CD1c-positive myeloid dendritic cell (primary cell): ENCODE measurements around the gene TYRP1.

ENCODE experiments used
- DNase-seq: peaks from one replicate; pipeline ENCODE4 v3.0.0-alpha.2; 2016; ENCODE audit errors: extremely low spot score

Gene TYRP1

GRCh38 chr9:12696931-12697622 lies 3.9 kb downstream of the TYRP1 start:
- no peak for DNase-seq

DNA sequence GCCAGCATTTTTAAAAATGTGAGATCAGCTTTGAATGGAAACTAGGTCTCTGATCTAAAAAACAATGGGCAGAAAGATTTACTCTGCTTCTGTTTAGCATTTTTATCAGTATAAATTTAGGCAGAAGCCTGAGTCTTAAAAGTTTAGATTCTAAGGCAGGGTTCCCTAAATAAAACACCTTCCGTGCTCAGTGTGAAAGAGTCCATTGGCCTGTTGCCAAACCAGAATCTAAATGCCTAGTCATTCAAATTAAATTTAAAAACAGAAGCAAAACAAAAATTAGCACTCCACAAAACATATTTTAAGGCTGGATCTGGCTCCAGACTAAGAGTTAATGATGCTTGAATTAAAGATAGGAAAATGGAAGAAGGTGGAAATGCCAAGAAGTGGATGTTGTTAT lies 4.5 kb downstream of the TYRP1 start:
- DNase-seq: peak; percentile 10

DNA sequence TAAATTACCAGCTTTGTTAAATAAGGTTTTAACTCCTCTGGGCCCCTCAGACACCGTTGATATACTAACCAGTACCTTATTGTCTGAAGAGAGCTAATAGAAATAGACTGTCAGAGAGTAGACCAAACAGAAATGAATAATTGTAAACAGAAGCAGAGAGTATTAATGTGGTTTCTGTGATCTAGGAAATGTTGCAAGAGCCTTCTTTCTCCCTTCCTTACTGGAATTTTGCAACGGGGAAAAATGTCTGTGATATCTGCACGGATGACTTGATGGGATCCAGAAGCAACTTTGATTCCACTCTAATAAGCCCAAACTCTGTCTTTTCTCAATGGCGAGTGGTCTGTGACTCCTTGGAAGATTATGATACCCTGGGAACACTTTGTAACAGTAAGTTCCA lies 5.1 kb downstream of the TYRP1 start:
- no peak for DNase-seq

- no peak for DNase-seq
Measured at GRCh38 chr9:12698986-12699385, 5.8 kb downstream of the TYRP1 start.

- DNase-seq: no peak
Measured at GRCh38 chr9:12699529-12699928, 6.3 kb downstream of the TYRP1 start.

- no peak for DNase-seq
Measured at GRCh38 chr9:12701126-12701525, 7.9 kb downstream of the TYRP1 start.

GRCh38 chr9:12702160-12702758 lies 9.1 kb downstream of the TYRP1 start:
- DNase-seq: no peak

DNA sequence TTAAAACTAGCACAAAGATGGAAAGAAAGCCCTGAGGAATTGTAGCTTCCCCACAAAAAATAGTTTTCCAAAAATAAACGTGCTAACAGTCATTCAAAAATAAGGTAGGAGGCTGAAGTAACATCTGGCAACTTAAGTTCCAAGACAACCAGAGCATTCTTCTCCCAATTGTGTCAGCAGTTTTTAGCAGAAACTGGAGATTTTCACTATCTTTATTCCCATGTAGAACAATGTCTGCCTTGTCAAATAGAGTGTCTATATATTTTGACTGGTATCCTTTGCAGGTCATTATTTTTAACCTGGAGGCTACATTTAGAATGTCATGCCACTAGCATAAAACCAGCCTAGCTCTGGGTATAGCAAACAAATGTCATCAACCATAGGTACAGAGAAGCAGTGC lies 10.8 kb downstream of the TYRP1 start:
- no peak for DNase-seq

- DNase-seq: no peak
Measured at GRCh38 chr9:12705738-12706391, 12.7 kb downstream of the TYRP1 start.

GRCh38 chr9:12708562-12709298 lies 15.5 kb downstream of the TYRP1 start:
- no peak for DNase-seq

DNA sequence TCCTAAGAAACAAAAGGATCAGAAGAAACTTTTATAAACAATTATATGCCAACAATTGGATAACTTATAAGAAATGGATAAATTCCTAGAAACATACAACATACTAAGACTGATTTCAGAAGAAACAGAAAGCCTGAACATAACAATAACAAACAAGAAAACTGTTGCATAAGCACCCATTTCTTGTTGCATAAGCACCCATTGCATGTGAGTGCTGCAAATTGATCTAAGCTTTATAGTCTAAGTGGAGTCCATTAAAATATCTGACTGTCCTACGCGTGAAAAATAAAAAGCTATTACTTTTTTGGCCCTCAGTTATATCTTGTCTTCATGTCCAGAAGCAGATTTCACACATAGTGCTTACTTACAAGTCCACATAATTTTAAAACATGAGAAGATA lies 19.3 kb downstream of the TYRP1 start:
- DNase-seq: no peak

DNA sequence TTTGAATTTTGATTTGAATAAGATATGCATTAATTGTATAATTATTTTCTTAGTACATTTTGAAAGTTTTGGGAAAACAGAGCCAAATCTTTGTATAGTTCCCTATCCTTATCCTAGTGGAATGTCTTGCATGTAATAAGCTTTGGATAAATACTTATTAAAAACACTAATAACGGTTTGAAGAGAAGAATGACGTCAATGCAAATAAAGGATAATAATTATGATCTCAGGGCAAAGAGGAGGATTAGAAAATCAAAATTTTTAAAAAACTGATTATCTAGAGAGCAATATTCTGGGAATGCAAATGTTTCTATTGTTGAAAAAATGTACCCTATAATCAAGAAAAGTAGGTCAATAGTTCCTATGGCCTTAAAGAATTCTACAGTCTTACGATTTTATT lies 22.1 kb downstream of the TYRP1 start:
- no peak for DNase-seq

DNA sequence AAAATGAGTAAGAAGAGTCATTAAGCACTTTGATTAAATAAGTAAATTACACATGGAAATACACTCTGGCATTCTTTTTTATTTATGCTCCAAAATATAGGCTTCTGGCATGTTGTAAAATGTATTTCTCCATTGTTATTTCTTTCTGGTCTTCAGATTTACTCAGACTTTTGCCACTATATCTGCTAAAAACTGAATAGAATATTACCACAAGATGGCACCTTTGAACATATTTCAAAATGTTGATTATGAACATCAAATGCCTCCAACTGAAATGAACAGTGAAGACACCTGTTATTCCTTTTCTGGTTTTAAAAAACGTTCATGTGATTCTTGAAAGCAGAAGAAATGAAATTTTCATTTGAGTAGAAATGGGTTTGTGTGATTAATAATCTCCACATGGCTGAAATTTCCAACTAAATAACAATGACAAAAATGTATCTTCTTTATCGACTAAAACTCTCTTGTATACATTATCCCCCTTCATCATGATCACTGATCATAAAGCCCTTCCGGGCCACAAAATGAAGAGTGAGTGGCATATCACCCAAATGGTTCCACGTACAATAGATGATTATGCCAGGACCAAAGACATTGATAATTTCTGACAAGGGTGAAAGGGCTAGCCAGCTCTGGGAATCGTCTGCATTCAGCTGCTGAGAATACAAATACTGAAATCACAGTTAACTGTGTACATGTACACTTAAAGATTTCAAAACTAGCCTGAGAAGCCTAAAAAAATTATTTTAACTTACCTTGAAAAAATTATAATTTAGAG lies 23.8 kb downstream of the TYRP1 start:
- DNase-seq: no peak

DNA sequence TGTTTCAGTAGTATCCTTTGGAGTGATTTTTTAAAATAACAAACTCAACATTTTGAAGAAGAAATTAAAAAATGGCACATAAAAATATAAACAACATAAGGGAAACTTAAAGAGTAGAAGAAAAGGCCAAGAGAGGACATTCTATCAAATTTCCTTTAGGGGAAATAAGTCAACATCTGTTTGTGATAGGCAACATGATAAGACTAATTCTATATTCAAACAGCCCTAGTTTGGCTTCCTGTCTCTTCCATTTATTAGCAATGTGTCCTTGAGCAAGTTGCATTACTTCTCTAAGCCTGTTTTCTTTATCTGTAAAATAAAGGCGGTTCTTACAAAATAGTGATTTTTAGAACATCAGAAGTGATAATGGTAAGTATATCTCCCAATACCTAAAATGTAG lies 24.7 kb downstream of the TYRP1 start:
- no peak for DNase-seq

GRCh38 chr9:12718482-12719026 lies 25.4 kb downstream of the TYRP1 start:
- DNase-seq: no peak

- DNase-seq: no peak
Measured at GRCh38 chr9:12719431-12719830, 26.2 kb downstream of the TYRP1 start.

- DNase-seq: no peak
Measured at GRCh38 chr9:12720551-12720950, 27.4 kb downstream of the TYRP1 start.

DNA sequence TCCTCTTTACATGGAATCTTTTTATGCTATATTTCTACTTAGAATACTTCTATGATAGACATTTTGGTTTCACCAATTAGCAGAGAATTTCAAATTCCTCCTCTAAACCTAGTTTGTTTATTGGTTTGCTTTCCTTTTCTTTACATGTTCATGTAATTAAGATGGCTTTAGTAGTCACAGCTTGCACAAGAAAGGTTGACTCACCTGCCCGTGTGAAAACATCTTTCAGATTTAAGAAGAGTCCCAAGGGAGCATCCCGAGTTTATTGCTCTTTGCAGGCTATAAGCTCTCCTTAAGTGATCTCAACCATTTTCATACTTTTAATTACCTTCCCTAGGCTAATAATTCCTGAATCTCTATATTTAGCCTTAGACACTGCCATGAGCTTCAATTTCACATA lies 28.9 kb downstream of the TYRP1 start:
- no peak for DNase-seq

DNA sequence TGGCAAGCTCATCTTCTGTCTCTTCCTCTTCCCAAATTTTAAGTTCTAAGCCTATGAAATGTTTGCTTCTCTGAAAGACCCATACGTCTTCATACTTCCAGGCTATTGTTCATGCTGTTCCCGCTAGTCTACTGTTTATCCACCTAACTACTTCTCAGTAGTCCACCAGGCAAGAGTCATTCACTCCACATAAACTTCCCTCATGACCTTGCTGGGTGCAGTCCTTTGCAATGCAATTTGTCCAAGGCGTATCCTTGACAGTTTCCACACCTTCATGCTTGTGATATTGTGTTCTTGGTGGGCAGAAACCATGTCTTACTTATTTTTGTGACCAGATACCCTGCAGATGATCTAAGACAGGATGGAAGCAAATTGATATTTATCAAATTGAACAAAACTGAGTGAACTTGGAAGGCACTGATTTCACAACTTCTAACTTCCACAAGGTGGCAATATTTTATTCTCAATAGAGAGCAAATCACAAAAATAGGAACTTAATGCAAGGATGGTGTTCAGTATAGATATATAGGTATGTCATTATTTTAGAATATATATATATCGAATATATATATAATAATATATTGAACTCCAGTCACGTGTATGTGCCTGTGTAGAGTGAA lies 30.3 kb downstream of the TYRP1 start:
- no peak for DNase-seq

DNA sequence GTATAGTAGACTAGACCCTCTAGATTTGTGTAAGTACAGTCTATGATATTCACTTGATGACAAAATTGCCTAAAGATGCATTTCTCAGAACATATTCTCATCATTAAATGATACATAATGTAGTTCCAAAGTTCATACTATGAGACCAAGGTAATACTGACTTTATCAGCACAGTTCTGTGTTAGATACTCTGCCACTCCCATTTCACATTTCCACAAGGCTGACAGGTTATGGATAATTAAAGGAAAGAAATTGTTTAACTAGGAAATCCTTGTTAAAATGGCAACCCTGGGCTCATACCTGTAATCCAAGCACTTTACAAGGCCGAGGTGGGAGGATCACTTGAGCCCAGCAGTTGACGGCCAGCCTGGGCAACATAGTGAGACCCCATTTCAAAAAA lies 33.6 kb downstream of the TYRP1 start:
- no peak for DNase-seq

GRCh38 chr9:12730198-12730597 lies 37.0 kb downstream of the TYRP1 start:
- no peak for DNase-seq
